Thoracic aorta (tissue), 2 donors: ENCODE data around the gene CDC42EP2. TPM values are rescaled to one million over a fixed set of nuclear protein-coding genes. Genes with fewer than 3 reads are reported as not detected.

ENCODE experiments used
- ATAC-seq: fragments of 150-250 bp; one replicate; pipeline ENCODE4 v1.8.0; 2017; ENCODE audit warnings: low read depth; ENCODE audit not compliant: insufficient number of reproducible peaks, low FRiP score
- DNase-seq: peaks from one replicate; pipeline ENCODE4 v3.0.0-alpha.2; 2020; ENCODE audit warnings: low spot score
- H3K27ac ChIP-seq, 2 donors: fragments of 200-600 bp; sonication (generic); 1 replicate in 1 of 2; 2 replicates in 1 of 2; pipeline ENCODE4 v1.5.1; 2016; ENCODE audit warnings: mild to moderate bottlenecking in 2 of 2, moderate library complexity in 2 of 2
- H3K27me3 ChIP-seq: fragments of 200-600 bp; sonication (generic); replicated peaks from 2 replicates; pipeline ENCODE4 v1.6.0; 2016; ENCODE audit warnings: mild to moderate bottlenecking; ENCODE audit not compliant: insufficient read depth
- H3K36me3 ChIP-seq: fragments of 200-600 bp; sonication (generic); one replicate; pipeline ENCODE4 v1.5.1; 2016
- H3K4me1 ChIP-seq, 2 donors: fragments of 200-600 bp; sonication (generic); 1 replicate in 1 of 2; 2 replicates in 1 of 2; pipeline versions ENCODE4 v1.5.1 to v1.6.0; 2016; ENCODE audit warnings: low read depth in 2 of 2, mild to moderate bottlenecking in 1 of 2; ENCODE audit not compliant: control insufficient read depth in 1 of 2
- H3K4me3 ChIP-seq: fragments of 200-600 bp; sonication (generic); 2 replicates; pipeline ENCODE4 v1.5.1; 2016; ENCODE audit warnings: mild to moderate bottlenecking
- H3K9me3 ChIP-seq: fragments of 200-600 bp; sonication (generic); 2 replicates; pipeline ENCODE4 v1.5.1; 2016
- CTCF ChIP-seq: fragments of 200-600 bp; sonication (generic); IDR thresholded peaks from one replicate; pipeline ENCODE4 v1.5.1; 2019; ENCODE audit warnings: antibody characterized with exemption
- total RNA-seq, 2 donors: library from RNA; depleted of rRNA; stranded (reverse); fragments of >200 nt; gene quantifications; one replicate each; pipeline versions ENCODE4 v1.1.0 to v1.2.3, GENCODE V29; 2016

CDC42EP2 gene
- total RNA-seq, 2 donors from 2014 or later: 8.5 to 18.7 TPM

- Histone ChIP-seq H3K9me3 (no peaks in the 10 kb centered on the region), H3K27ac (no peak overlapping the region)
- DNase-seq: no peak
Measured at GRCh38 chr11:65277631-65278277, 36.9 kb upstream of the CDC42EP2 start.

GRCh38 chr11:65278356-65278755, 36.3 kb upstream of the CDC42EP2 start:
- no peak for ATAC-seq
- Histone ChIP-seq H3K27me3 (no peaks in the 10 kb centered on the region), H3K27ac (no peak overlapping the region), H3K4me3 (no peak overlapping the region), H3K36me3 (peaks cover 14% of the 10 kb centered on the region), H3K4me1 (peaks cover 7 to 30% of the 10 kb centered on the region in 2 donors), H3K9me3 (no peaks in the 10 kb centered on the region)
- no peak for DNase-seq
- TF ChIP-seq CTCF: no peak

More at GRCh38 chr11:65277631-65278277, 36.9 kb upstream of the CDC42EP2 start:
- Histone ChIP-seq H3K4me3 (no peak overlapping the region), H3K36me3 (peaks cover 14% of the 10 kb centered on the region), H3K4me1 (peaks cover 7 to 30% of the 10 kb centered on the region in 2 donors), H3K27me3 (no peaks in the 10 kb centered on the region)
- TF ChIP-seq CTCF: no peak
- no peak for ATAC-seq

- ATAC-seq (no peak), DNase-seq (no peak)
- Histone ChIP-seq H3K9me3 (no peaks in the 10 kb centered on the region), H3K27me3 (no peaks in the 10 kb centered on the region), H3K27ac (peak overlapping the region; percentile 33 to 60), H3K36me3 (peaks cover 14% of the 10 kb centered on the region), H3K4me3 (no peak overlapping the region), H3K4me1 (peaks cover 7 to 30% of the 10 kb centered on the region in 2 donors)
- no peak for TF ChIP-seq CTCF
Measured at GRCh38 chr11:65279279-65279678, 35.4 kb upstream of the CDC42EP2 start.

- DNase-seq (peak; percentile 56), ATAC-seq (no peak)
- no peak overlapping the region for H3K4me3 ChIP-seq
- H3K27ac ChIP-seq: peak overlapping the region; percentile 33 to 60
- no peaks in the 10 kb centered on the region for H3K9me3 ChIP-seq
- H3K36me3 ChIP-seq: peaks cover 14% of the 10 kb centered on the region
- no peaks in the 10 kb centered on the region for H3K27me3 ChIP-seq
- no peak for TF ChIP-seq CTCF
- peaks cover 3 to 27% of the 10 kb centered on the region in 2 donors for H3K4me1 ChIP-seq
Measured at GRCh38 chr11:65279741-65280440, 34.8 kb upstream of the CDC42EP2 start.

GRCh38 chr11:65280646-65281045, 34.0 kb upstream of the CDC42EP2 start:
- no peak for ATAC-seq
- H3K27me3 ChIP-seq: no peaks in the 10 kb centered on the region
- H3K4me3 ChIP-seq: no peak overlapping the region
- H3K9me3 ChIP-seq: no peaks in the 10 kb centered on the region
- DNase-seq: no peak
- no peak overlapping the region for H3K27ac ChIP-seq
- peaks cover 3 to 22% of the 10 kb centered on the region in 2 donors for H3K4me1 ChIP-seq
- TF ChIP-seq CTCF: no peak
- H3K36me3 ChIP-seq: peaks cover 15% of the 10 kb centered on the region
